SK-N-SH treated with all-trans-retinoic acid at 6 μM for 48 hours (cell line): ENCODE measurements around the gene MIEF2.
A peak's percentile ranks its signal among the peaks of the same experiment; 100 is the strongest.

Source experiments
- ATAC-seq: fragments of 200-7000 bp; cut with Tn5 transposase; 3 replicates; pipeline ENCODE4 v1.9.1; 2020; ENCODE audit warnings: mild to moderate bottlenecking, moderate library complexity
- CREB5 ChIP-seq: fragments of 250-450 bp; sonication (Bioruptor Pico); IDR thresholded peaks from 2 replicates; pipeline ENCODE4 v1.5.1; 2020; ENCODE audit warnings: low read depth, mild to moderate bottlenecking, moderate library complexity
- CSRNP3 ChIP-seq: fragments of 250-450 bp; sonication (Bioruptor Pico); IDR thresholded peaks from 2 replicates; pipeline ENCODE4 v1.5.1; 2021; ENCODE audit warnings: mild to moderate bottlenecking, moderate library complexity
- ESRRG ChIP-seq: fragments of 250-450 bp; sonication (Bioruptor Pico); IDR thresholded peaks from 2 replicates; pipeline ENCODE4 v1.6.1; 2021; ENCODE audit warnings: mild to moderate bottlenecking
- GLIS3 ChIP-seq: fragments of 250-450 bp; sonication (Bioruptor Pico); IDR thresholded peaks from 2 replicates; pipeline ENCODE4 v1.5.0; 2020; ENCODE audit warnings: mild to moderate bottlenecking, moderate library complexity
- ISL1 ChIP-seq: fragments of 250-450 bp; sonication (Bioruptor Pico); IDR thresholded peaks from 2 replicates; pipeline ENCODE4 v2.1.2; 2022; ENCODE audit warnings: mild to moderate bottlenecking, moderate library complexity
- OSR1 ChIP-seq: fragments of 250-450 bp; sonication (Bioruptor Pico); IDR thresholded peaks from 2 replicates; pipeline ENCODE4 v1.8.0; 2022; ENCODE audit warnings: moderate library complexity, mild to moderate bottlenecking, inconsistent platforms
- PATZ1 ChIP-seq: fragments of 250-450 bp; sonication (Bioruptor Pico); IDR thresholded peaks from 2 replicates; pipeline ENCODE4 v1.8.0; 2020; ENCODE audit warnings: mild to moderate bottlenecking, moderate library complexity, borderline replicate concordance
- POU6F1 ChIP-seq: fragments of 250-450 bp; sonication (Bioruptor Pico); IDR thresholded peaks from 2 replicates; pipeline ENCODE4 v1.8.0; 2021; ENCODE audit warnings: low read depth, mild to moderate bottlenecking, moderate library complexity, borderline replicate concordance
- PPARA ChIP-seq: fragments of 250-450 bp; sonication (Bioruptor Pico); IDR thresholded peaks from 2 replicates; pipeline ENCODE4 v1.5.0; 2020; ENCODE audit warnings: mild to moderate bottlenecking, borderline replicate concordance
- RARB ChIP-seq: fragments of 250-450 bp; sonication (Bioruptor Pico); IDR thresholded peaks from 2 replicates; pipeline ENCODE4 v1.8.0; 2021; ENCODE audit warnings: mild to moderate bottlenecking, moderate library complexity
- SNAI2 ChIP-seq: fragments of 250-450 bp; sonication (Bioruptor Pico); IDR thresholded peaks from 2 replicates; pipeline ENCODE4 v1.5.0; 2020; ENCODE audit warnings: mild to moderate bottlenecking, moderate library complexity
- TCF4 ChIP-seq: fragments of 250-450 bp; sonication (Bioruptor Pico); IDR thresholded peaks from 2 replicates; pipeline ENCODE4 v1.8.0; 2021; ENCODE audit warnings: mild to moderate bottlenecking, moderate library complexity, borderline replicate concordance
- TOX ChIP-seq: fragments of 250-450 bp; sonication (Bioruptor Pico); IDR thresholded peaks from 2 replicates; pipeline ENCODE4 v1.8.0; 2021; ENCODE audit warnings: mild to moderate bottlenecking, moderate library complexity, borderline replicate concordance
- TSHZ2 ChIP-seq: fragments of 250-450 bp; sonication (Bioruptor Pico); IDR thresholded peaks from 2 replicates; pipeline ENCODE4 v1.5.0; 2020; ENCODE audit warnings: mild to moderate bottlenecking, moderate library complexity
- ZC3H10 ChIP-seq: fragments of 250-450 bp; sonication (Bioruptor Pico); IDR thresholded peaks from 2 replicates; pipeline ENCODE4 v1.5.1; 2021; ENCODE audit warnings: mild to moderate bottlenecking, moderate library complexity
- ZFP30 ChIP-seq: fragments of 450-650 bp; formaldehyde crosslinking; IDR thresholded peaks from 2 replicates; pipeline ENCODE4 v1.5.0; 2022; ENCODE audit warnings: mild to moderate bottlenecking, moderate library complexity
- ZNF565 ChIP-seq: fragments of 450-650 bp; formaldehyde crosslinking; conservative IDR thresholded peaks from 2 replicates; pipeline ENCODE4 v1.5.0; 2020; ENCODE audit warnings: low read depth, mild to moderate bottlenecking, moderate library complexity
- ZNF70 ChIP-seq: fragments of 450-650 bp; formaldehyde crosslinking; IDR thresholded peaks from 2 replicates; pipeline ENCODE4 v1.5.0; 2020; ENCODE audit warnings: mild to moderate bottlenecking, moderate library complexity
- ZNF8 ChIP-seq: fragments of 450-650 bp; formaldehyde crosslinking; IDR thresholded peaks from 2 replicates; pipeline ENCODE4 v1.5.0; 2020; ENCODE audit warnings: mild to moderate bottlenecking, moderate library complexity

MIEF2 gene

GRCh38 chr17:18314059-18314730, 53.7 kb downstream of the MIEF2 start (continued):
- no peak for TF ChIP-seq CSRNP3 (CRISPR knock-in tag)
- TF ChIP-seq SNAI2 (CRISPR knock-in tag), result no peak
- TF ChIP-seq ZC3H10 (CRISPR knock-in tag), result no peak
- TF ChIP-seq CREB5 (CRISPR knock-in tag), result no peak
- no peak for TF ChIP-seq ISL1 (CRISPR knock-in tag)
- no peak for TF ChIP-seq PPARA (CRISPR knock-in tag)
- no peak for TF ChIP-seq ESRRG (CRISPR knock-in tag)
- TF ChIP-seq ZNF70, result no peak
- no peak for TF ChIP-seq ZNF565 (CRISPR knock-in tag)
- TF ChIP-seq TOX (CRISPR knock-in tag), result no peak
- TF ChIP-seq, all 23 proteins: peak for 0

GRCh38 chr17:18314731-18315561, 54.5 kb downstream of the MIEF2 start, which contains the start of the genes SMCR8 and TOP3A:
TSS of gene SMCR8 (plus strand) at chr17:18315293. CDS start at chr17:18315790, 497 bp downstream.
TSS of gene TOP3A (minus strand) at chr17:18314994. CDS start at chr17:18314778, 216 bp downstream.
- no peak for TF ChIP-seq ISL1 (CRISPR knock-in tag)
- TF ChIP-seq ZNF565 (CRISPR knock-in tag), result no peak
- TF ChIP-seq PPARA (CRISPR knock-in tag), result no peak
- TF ChIP-seq RARB, result no peak
- no peak for TF ChIP-seq ZNF70
- TF ChIP-seq SNAI2 (CRISPR knock-in tag), result no peak
- no peak for TF ChIP-seq CREB5 (CRISPR knock-in tag)
- TF ChIP-seq TSHZ2 (CRISPR knock-in tag), result no peak
- TF ChIP-seq OSR1, result no peak
- TF ChIP-seq ZNF8 (CRISPR knock-in tag), result no peak
- TF ChIP-seq GLIS3 (CRISPR knock-in tag), result no peak
- TF ChIP-seq ZC3H10 (CRISPR knock-in tag), result no peak
- TF ChIP-seq PATZ1 (CRISPR knock-in tag), result no peak
- TF ChIP-seq TCF4, result no peak
- TF ChIP-seq ZFP30 (CRISPR knock-in tag), result no peak
- no peak for TF ChIP-seq POU6F1
- peak; percentile 96 for ATAC-seq
